ENCODE measurements around the gene S100A13.

Gene S100A13

GRCh38 chr1:153627715-153628626 is 666 bp upstream of the S100A13 start, which contains the start of gene S100A1:
TSS of gene S100A1 (plus strand) at chr1:153628434. CDS start at chr1:153630522, 2,088 bp downstream.
- DNase-seq (ENCODE audit: low spot score) = no peak

- no peak for DNase-seq (ENCODE audit: low spot score)
Measured at GRCh38 chr1:153626477-153626903, 815 bp downstream of the S100A13 start.

GRCh38 chr1:153624965-153625611 is 2.2 kb downstream of the S100A13 start:
- DNase-seq (ENCODE audit: low spot score) = no peak

GRCh38 chr1:153623101-153623500 is 4.2 kb downstream of the S100A13 start:
- no peak for DNase-seq (ENCODE audit: low spot score)

GRCh38 chr1:153619171-153619570 is 8.1 kb downstream of the S100A13 start:
- DNase-seq (ENCODE audit: low spot score) = no peak

GRCh38 chr1:153617663-153618062 is 9.6 kb downstream of the S100A13 start:
- peak; percentile 78 for DNase-seq (ENCODE audit: low spot score)

GRCh38 chr1:153616917-153617311 is 10.4 kb downstream of the S100A13 start:
- peak; percentile 47 for DNase-seq (ENCODE audit: low spot score)

GRCh38 chr1:153616144-153616916 is 11.0 kb downstream of the S100A13 start, which contains the start of gene S100A14:
TSS of gene S100A14 (minus strand) at chr1:153616325. CDS start at chr1:153615858, 467 bp downstream.
- peak; percentile 92 for DNase-seq (ENCODE audit: low spot score)

- DNase-seq (ENCODE audit: low spot score) = no peak
Measured at GRCh38 chr1:153615406-153615805, 11.9 kb downstream of the S100A13 start.

GRCh38 chr1:153614906-153615305 is 12.4 kb downstream of the S100A13 start:
- no peak for DNase-seq (ENCODE audit: low spot score)

GRCh38 chr1:153614189-153614900 is 13.0 kb downstream of the S100A13 start:
- DNase-seq (ENCODE audit: low spot score) = no peak

- DNase-seq (ENCODE audit: low spot score) = no peak
Measured at GRCh38 chr1:153613406-153613805, 13.9 kb downstream of the S100A13 start.

GRCh38 chr1:153612755-153613331 is 14.5 kb downstream of the S100A13 start, which contains the start of gene S100A16:
TSS of gene S100A16 (minus strand) at chr1:153613137. CDS start at chr1:153608151, 4,986 bp downstream.
- DNase-seq (ENCODE audit: low spot score) = peak; percentile 90

GRCh38 chr1:153612111-153612754 is 15.1 kb downstream of the S100A13 start:
- no peak for DNase-seq (ENCODE audit: low spot score)

GRCh38 chr1:153611356-153611755 is 15.9 kb downstream of the S100A13 start:
- DNase-seq (ENCODE audit: low spot score) = no peak

GRCh38 chr1:153610811-153611301 is 16.4 kb downstream of the S100A13 start:
- DNase-seq (ENCODE audit: low spot score) = peak; percentile 51

- peak; percentile 31 for DNase-seq (ENCODE audit: low spot score)
Measured at GRCh38 chr1:153610334-153610733, 17.0 kb downstream of the S100A13 start.

- no peak for DNase-seq (ENCODE audit: low spot score)
Measured at GRCh38 chr1:153609585-153609907, 17.8 kb downstream of the S100A13 start.

- peak; percentile 68 for DNase-seq (ENCODE audit: low spot score)
Measured at GRCh38 chr1:153608742-153609584, 18.3 kb downstream of the S100A13 start.
